ENCODE measurements around the gene ARHGEF1. TPM values are rescaled to one million over a fixed set of nuclear protein-coding genes. Genes with fewer than 3 reads are reported as not detected.

ARHGEF1 gene
- polyA plus RNA-seq, 1 donor (not counting 4 experiments of a cell fraction or from before 2014, with no cell fraction given), result 30.5 TPM

DNA sequence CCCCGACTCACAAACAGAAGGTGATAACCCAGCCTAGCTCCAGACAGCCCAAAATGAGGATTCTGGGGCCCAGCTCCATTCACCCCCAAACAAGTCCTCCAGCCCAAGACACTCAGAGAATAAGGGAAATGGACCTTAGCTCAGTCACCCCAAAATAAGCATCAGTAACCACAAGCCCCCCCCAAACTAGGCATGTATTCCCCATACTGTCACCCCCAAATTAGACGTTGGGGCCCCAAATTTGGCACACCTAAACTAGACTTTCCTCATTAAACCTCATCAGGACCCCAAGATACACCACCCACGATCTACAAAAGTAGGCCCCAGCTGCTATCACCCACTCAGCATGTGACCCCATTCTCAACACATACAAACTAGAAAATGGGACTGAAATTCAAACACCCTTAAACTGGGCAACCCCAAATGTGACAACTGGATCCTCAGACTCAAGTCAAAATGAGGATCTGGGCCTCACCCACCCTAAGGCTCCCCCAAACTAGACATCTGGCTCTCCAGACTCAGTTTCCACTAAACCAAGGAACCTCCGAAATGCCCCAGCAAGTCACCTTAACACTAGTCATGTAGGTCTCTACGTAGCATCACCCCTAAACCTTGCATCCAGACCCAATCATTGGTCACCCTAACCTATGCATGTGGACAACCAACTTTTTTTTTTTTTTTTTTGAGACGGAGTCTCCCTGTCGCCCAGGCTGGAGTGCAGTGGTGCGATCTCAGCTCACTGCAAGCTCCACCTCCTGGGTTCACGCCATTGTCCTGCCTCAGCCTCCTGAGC is 58.6 kb downstream of the ARHGEF1 start:
- Histone ChIP-seq H3K9me3 (ENCODE audit: control insufficient read depth, low read depth, low read length) (no peaks in the 10 kb centered on the region), H3K4me1 (ENCODE audit: control insufficient read depth, extremely low read depth, insufficient read depth, low read length) (peaks cover 2% of the 10 kb centered on the region), H3K9ac (ENCODE audit: control insufficient read depth, extremely low read depth, insufficient read depth, low read length) (no peak overlapping the region), H3K9me1 (ENCODE audit: control insufficient read depth, extremely low read depth, insufficient read depth, low read length) (no peaks in the 10 kb centered on the region), H4K20me1 (ENCODE audit: control insufficient read depth, extremely low read depth, insufficient read depth, low read length) (no peaks in the 10 kb centered on the region), H2AFZ (ENCODE audit: control insufficient read depth, low read length) (no peak overlapping the region), H3K36me3 (ENCODE audit: control insufficient read depth in 2 of 2, extremely low read depth in 1 of 2, insufficient read depth in 2 of 2, low read length in 2 of 2) (no peaks in the 10 kb centered on the region), H3K27ac (ENCODE audit: control insufficient read depth, insufficient read depth, low read length) (no peak overlapping the region), H3K4me2 (ENCODE audit: control insufficient read depth, extremely low read depth, insufficient read depth, low read depth, low read length) (no peak overlapping the region), H3K27me3 (ENCODE audit: control insufficient read depth, extremely low read depth, insufficient read depth, low read length) (peaks cover 33% of the 10 kb centered on the region), H3K79me2 (ENCODE audit: control insufficient read depth, insufficient read depth, low read length) (no peaks in the 10 kb centered on the region), H3K4me3 (ENCODE audit: control insufficient read depth in 2 of 3, extremely low read depth in 1 of 3, insufficient read depth in 2 of 3, low read depth in 1 of 3, low read length in 3 of 3) (no peak overlapping the region)
- DNase-seq (ENCODE audit: low read depth, low spot score) (no peak), FAIRE-seq (no peak)
- dilution Hi-C loops (cut with MboI; ENCODE audit: extremely low pct_ligation_motif_present, low sequenced_read_pairs), result no loop called here
- TF ChIP-seq, protein P1, sequence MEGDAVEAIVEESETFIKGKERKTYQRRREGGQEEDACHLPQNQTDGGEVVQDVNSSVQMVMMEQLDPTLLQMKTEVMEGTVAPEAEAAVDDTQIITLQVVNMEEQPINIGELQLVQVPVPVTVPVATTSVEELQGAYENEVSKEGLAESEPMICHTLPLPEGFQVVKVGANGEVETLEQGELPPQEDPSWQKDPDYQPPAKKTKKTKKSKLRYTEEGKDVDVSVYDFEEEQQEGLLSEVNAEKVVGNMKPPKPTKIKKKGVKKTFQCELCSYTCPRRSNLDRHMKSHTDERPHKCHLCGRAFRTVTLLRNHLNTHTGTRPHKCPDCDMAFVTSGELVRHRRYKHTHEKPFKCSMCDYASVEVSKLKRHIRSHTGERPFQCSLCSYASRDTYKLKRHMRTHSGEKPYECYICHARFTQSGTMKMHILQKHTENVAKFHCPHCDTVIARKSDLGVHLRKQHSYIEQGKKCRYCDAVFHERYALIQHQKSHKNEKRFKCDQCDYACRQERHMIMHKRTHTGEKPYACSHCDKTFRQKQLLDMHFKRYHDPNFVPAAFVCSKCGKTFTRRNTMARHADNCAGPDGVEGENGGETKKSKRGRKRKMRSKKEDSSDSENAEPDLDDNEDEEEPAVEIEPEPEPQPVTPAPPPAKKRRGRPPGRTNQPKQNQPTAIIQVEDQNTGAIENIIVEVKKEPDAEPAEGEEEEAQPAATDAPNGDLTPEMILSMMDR (optimal IDR thresholded peaks at IDR 0.05 in 1 of 3, IDR thresholded peaks at IDR 0.05 in 1 of 3, conservative IDR thresholded peaks at IDR 0.05 in 1 of 3; ENCODE audit: extremely low read depth in 1 of 3, insufficient read depth in 2 of 3, low read length in 3 of 3), result no peak
- TF ChIP-seq EZH2 (IDR thresholded peaks at IDR 0.05; ENCODE audit: low read length), result no peak

DNA sequence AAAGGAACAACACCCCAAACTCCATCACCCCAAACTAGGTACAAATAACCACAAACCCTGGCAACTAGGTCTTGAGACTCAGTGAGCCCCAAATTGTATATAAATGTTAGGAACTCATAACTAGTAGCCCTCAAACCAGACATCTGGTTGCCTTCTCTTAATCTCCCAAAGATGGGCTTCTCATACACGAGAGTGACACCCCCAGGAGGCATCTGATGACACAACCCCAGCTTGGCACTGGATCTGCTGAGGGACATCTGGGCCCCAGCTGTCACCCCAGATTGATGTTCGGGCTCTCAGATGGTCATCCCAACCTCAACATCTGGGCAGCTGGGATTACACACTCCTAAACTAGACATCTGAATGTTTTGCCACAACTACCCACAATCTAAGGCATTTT is 61.4 kb downstream of the ARHGEF1 start:
- no peaks in the 10 kb centered on the region for H4K20me1 ChIP-seq (ENCODE audit: control insufficient read depth, extremely low read depth, insufficient read depth, low read length)
- no peak overlapping the region for H3K4me2 ChIP-seq (ENCODE audit: control insufficient read depth, extremely low read depth, insufficient read depth, low read depth, low read length)
- FAIRE-seq (no peak), DNase-seq (ENCODE audit: low read depth, low spot score) (no peak)
- H3K27me3 ChIP-seq (ENCODE audit: control insufficient read depth, extremely low read depth, insufficient read depth, low read length), result peaks cover 20% of the 10 kb centered on the region
- H3K9ac ChIP-seq (ENCODE audit: control insufficient read depth, extremely low read depth, insufficient read depth, low read length), result no peak overlapping the region
- H2AFZ ChIP-seq (ENCODE audit: control insufficient read depth, low read length), result no peak overlapping the region
- no peaks in the 10 kb centered on the region for H3K4me1 ChIP-seq (ENCODE audit: control insufficient read depth, extremely low read depth, insufficient read depth, low read length)
- H3K9me1 ChIP-seq (ENCODE audit: control insufficient read depth, extremely low read depth, insufficient read depth, low read length), result no peaks in the 10 kb centered on the region
- dilution Hi-C loops (cut with MboI; ENCODE audit: extremely low pct_ligation_motif_present, low sequenced_read_pairs), result no loop called here
- H3K79me2 ChIP-seq (ENCODE audit: control insufficient read depth, insufficient read depth, low read length), result no peaks in the 10 kb centered on the region
- no peaks in the 10 kb centered on the region for H3K36me3 ChIP-seq (ENCODE audit: control insufficient read depth in 2 of 2, extremely low read depth in 1 of 2, insufficient read depth in 2 of 2, low read length in 2 of 2)
- H3K27ac ChIP-seq (ENCODE audit: control insufficient read depth, insufficient read depth, low read length), result no peak overlapping the region
- TF ChIP-seq, protein P1 (optimal IDR thresholded peaks at IDR 0.05 in 1 of 3, IDR thresholded peaks at IDR 0.05 in 1 of 3, conservative IDR thresholded peaks at IDR 0.05 in 1 of 3; ENCODE audit: extremely low read depth in 1 of 3, insufficient read depth in 2 of 3, low read length in 3 of 3), result no peak
- TF ChIP-seq EZH2 (IDR thresholded peaks at IDR 0.05; ENCODE audit: low read length), result no peak
- no peak overlapping the region for H3K4me3 ChIP-seq (ENCODE audit: control insufficient read depth in 2 of 3, extremely low read depth in 1 of 3, insufficient read depth in 2 of 3, low read depth in 1 of 3, low read length in 3 of 3)
- no peaks in the 10 kb centered on the region for H3K9me3 ChIP-seq (ENCODE audit: control insufficient read depth, low read depth, low read length)
